Activated CD4-positive, alpha-beta T cell treated with anti-CD3 and anti-CD28 coated beads for 36 hours (primary cell): Measurements from ENCODE around the gene FPGT. TPM values are rescaled to one million over a fixed set of nuclear protein-coding genes. Genes with fewer than 3 reads are reported as not detected.
"Not testable (repeated sequence)": the region's sequence is repeated elsewhere in the genome, so short reads cannot be mapped to it uniquely, and the experiment has no call there.

ENCODE experiments used
- ATAC-seq: fragments of 200-7000 bp; cut with Tn5 transposase; one replicate; pipeline ENCODE4 v1.10.0; 2021; ENCODE audit warnings: mild to moderate bottlenecking, moderate library complexity
- CTCF ChIA-PET: fragments of 350-600 bp; sonication (Branson Sonifier 250); formaldehyde crosslinking; loops from one replicate; lab custom pipeline; 2021; ENCODE audit warnings: antibody characterized with exemption; lab: Charles Lee
- POLR2A ChIA-PET: fragments of 350-600 bp; sonication (Branson Sonifier 250); formaldehyde crosslinking; loops from one replicate; lab custom pipeline; 2021; ENCODE audit warnings: antibody characterized with exemption, inconsistent platforms; lab: Charles Lee
- DNase-seq: peaks from one replicate; pipeline ENCODE4 v3.0.0-alpha.2; 2020
- H3K27ac Mint-ChIP-seq: one replicate; pipeline ENCODE4 v1.8.0; 2021; ENCODE audit warnings: mixed read lengths
- H3K27me3 Mint-ChIP-seq: one replicate; pipeline ENCODE4 v1.8.0; 2021; ENCODE audit warnings: mixed read lengths
- H3K36me3 Mint-ChIP-seq: one replicate; pipeline ENCODE4 v1.8.0; 2021; ENCODE audit warnings: low read depth, mixed read lengths
- H3K4me1 Mint-ChIP-seq: one replicate; pipeline ENCODE4 v1.8.0; 2021; ENCODE audit warnings: mixed read lengths
- H3K4me3 Mint-ChIP-seq: one replicate; pipeline ENCODE4 v1.8.0; 2021; ENCODE audit warnings: mild to moderate bottlenecking, moderate library complexity, mixed read lengths
- H3K9me3 Mint-ChIP-seq: one replicate; pipeline ENCODE4 v1.8.0; 2021; ENCODE audit warnings: low read depth, mixed read lengths
- intact Hi-C, 2 experiments: fragments of 100-400 bp; cut with DNase I in 1 of 2; cut with micrococcal nuclease in 1 of 2; formaldehyde crosslinking; loops; one replicate each; pipeline versions ENCODE4 v1.14.2 to v1.15.1; 2022 to 2024; cut with DNase I, micrococcal nuclease
- total RNA-seq, 2 experiments: library from RNA; stranded (reverse); gene quantifications; one replicate each; pipeline ENCODE4 v1.2.3, GENCODE V29; 2021

The FPGT gene
- total RNA-seq, 2 experiments from 2014 or later = 12.5 to 13.9 TPM

DNA sequence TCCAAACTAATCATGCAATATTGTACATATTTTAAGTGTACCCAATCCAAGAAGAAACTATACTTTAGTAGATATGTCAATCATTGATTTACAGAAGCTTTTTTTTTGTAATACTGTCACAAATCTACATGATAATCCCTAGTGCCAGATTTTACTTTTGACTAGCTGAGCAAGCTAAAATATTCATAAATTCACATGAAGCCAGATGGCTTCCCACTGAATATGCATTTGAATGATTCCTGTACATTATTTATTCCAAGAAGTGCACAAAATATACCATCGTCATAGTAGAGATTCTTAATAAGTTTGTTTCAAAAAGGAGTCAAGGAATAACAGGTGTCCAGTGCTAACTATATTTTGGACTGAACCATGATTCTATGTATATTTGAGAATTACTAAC is 17.2 kb downstream of the FPGT start:
- H3K27ac Mint-ChIP-seq = no peak overlapping the region
- H3K4me3 Mint-ChIP-seq = no peak overlapping the region
- peaks cover 5% of the 10 kb centered on the region for H3K36me3 Mint-ChIP-seq
- ChIA-PET CTCF (no interaction called here), POLR2A (no interaction called here)
- DNase-seq (no peak), ATAC-seq (no peak)
- intact Hi-C loops = no loop called here
- H3K27me3 Mint-ChIP-seq = no peaks in the 10 kb centered on the region
- H3K9me3 Mint-ChIP-seq = no peaks in the 10 kb centered on the region
- H3K4me1 Mint-ChIP-seq = no peaks in the 10 kb centered on the region

DNA sequence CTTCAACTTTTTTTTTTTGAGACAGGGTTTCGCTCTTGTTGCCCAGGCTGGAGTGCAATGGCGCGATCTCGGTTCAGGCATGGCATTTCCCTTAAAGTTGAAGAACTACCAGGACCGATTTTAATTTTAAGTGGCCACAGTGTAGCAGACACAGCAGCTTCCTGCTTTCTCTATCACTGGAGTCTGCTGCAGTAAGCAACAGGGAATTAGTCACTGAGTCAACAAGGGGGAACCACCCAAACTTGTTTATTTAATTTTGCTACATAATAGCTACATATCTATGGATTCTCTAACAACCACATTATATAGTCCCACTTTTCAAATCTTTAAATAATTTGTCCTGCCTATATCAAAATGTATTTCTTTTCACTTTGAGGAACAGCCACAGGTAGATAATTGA is 24.7 kb downstream of the FPGT start:
- POLR2A ChIA-PET = no interaction called here
- Mint-ChIP-seq H3K36me3 (peaks cover 4% of the 10 kb centered on the region), H3K27ac (no peak overlapping the region), H3K27me3 (no peaks in the 10 kb centered on the region), H3K4me1 (no peaks in the 10 kb centered on the region), H3K9me3 (peaks cover 33% of the 10 kb centered on the region), H3K4me3 (no peak overlapping the region)
- no peak for ATAC-seq
- CTCF ChIA-PET = interaction anchor here (0.6 kb wide), 1 partner anchor 109 kb away, joined by 3 read pairs; no protein-coding TSS in a partner anchor
- DNase-seq = no peak
- intact Hi-C loops = no loop called here

DNA sequence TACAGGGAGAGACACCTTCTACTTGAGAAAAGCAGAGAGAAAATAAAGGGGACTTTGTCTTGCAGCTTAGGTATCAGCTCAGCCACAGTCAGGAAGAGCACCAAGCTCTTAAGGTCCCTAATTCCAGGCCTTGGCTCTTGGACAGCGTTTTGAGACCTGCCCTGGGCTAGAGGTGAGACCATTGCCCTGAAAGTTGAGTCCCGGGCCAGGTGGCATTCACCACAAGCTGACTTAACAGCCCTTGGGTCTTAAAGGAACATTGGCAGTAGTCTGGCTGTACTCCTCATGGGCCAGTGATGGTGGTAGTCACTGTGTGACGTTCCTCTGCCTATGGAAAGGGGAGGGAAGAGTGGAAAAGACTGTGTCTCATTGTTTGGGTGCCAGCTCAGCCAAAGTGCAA is 25.4 kb downstream of the FPGT start:
- ATAC-seq (no peak), DNase-seq (no peak)
- H3K27ac Mint-ChIP-seq = no peak overlapping the region
- H3K27me3 Mint-ChIP-seq = no peaks in the 10 kb centered on the region
- intact Hi-C loops = no loop called here
- ChIA-PET POLR2A (no interaction called here), CTCF (no interaction called here)
- no peak overlapping the region for H3K4me3 Mint-ChIP-seq
- H3K4me1 Mint-ChIP-seq = no peaks in the 10 kb centered on the region
- H3K9me3 Mint-ChIP-seq = peaks cover 33% of the 10 kb centered on the region
- H3K36me3 Mint-ChIP-seq = peaks cover 4% of the 10 kb centered on the region

DNA sequence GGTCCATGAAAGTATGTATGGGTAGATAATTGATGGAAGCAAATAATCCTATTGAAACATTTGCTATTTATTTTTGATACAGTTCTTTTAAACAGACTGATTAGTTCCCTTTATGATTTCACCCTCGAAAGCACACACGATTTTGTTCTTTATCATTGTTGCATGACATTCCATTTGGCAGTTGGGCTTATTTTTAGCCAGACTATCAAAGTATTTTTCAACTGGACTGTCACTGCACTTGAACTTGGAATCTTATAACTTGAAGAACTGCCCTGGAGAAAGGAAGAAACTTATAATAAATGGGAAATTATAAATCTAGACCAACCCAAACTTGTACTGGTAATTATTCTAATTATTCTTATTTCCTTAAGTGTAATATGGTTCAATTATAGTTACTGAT is 37.1 kb downstream of the FPGT start, which contains the start of gene TNNI3K:
TNNI3K (plus strand) TSS at position 235 of the 400 bp plus-strand sequence; CDS start at position 300, 65 bp downstream.
- CTCF ChIA-PET = no interaction called here
- intact Hi-C loops = no loop called here

DNA sequence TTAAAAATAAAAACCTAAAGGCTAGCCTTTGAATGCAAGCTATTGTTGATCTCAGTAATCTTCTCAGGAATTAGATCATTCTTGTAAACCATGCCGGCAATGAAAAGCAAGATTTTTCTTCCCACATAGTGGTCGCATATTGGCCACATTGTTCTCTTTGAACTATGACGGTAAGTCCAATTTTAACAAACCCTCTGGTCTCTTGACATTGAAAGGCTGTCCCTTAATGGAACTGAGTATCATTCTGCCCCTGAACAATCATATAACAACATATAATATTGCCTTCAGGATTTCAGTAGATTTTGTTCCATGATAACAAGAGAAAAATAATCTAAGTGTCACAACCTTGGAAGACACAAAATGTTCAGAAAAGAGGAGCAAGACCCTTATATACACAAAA is 38.4 kb downstream of the FPGT start:
- Mint-ChIP-seq H3K9me3 (peaks cover 5% of the 10 kb centered on the region), H3K27ac (no peak overlapping the region), H3K36me3 (no peaks in the 10 kb centered on the region), H3K4me1 (no peaks in the 10 kb centered on the region), H3K4me3 (no peak overlapping the region), H3K27me3 (no peaks in the 10 kb centered on the region)
- ATAC-seq = no peak
- CTCF ChIA-PET = interaction anchor here (0.6 to 1.9 kb wide), 2 partner anchors 11 to 60 kb away, joined by 3 to 4 read pairs; no protein-coding TSS in a partner anchor
- DNase-seq = no peak
- POLR2A ChIA-PET = no interaction called here
- intact Hi-C loops = no loop called here

More for the DNA sequence above, 37.1 kb downstream of the FPGT start, which contains the start of gene TNNI3K:
- Mint-ChIP-seq H3K9me3 (peaks cover 5% of the 10 kb centered on the region), H3K4me3 (no peak within 1 kb of the TSS), H3K27me3 (no peaks in the 10 kb centered on the region), H3K27ac (no peak within 1 kb of the TSS), H3K36me3 (no peaks in the 10 kb centered on the region), H3K4me1 (no peaks in the 10 kb centered on the region)
- POLR2A ChIA-PET = no interaction called here
- no peak for DNase-seq
- ATAC-seq = no peak

DNA sequence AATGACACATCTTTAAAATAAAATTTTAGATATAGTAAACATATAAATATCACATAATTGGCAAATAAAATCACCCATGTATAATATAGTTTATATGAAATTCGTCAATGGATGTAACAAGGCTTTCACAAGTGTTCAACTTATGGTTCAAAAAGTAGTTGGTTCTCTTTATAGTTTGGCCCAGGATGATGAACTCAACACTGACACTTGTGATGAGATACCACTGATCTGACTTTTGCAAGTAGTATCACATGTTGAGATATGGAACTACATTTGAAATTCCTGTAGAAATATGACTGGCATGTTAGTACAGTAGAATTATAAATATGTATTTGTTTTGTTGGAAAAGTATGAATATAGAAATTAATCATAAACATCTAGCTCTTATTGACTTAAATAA is 39.0 kb downstream of the FPGT start:
- Mint-ChIP-seq H3K4me1 (no peaks in the 10 kb centered on the region), H3K9me3 (peaks cover 5% of the 10 kb centered on the region), H3K27ac (no peak overlapping the region), H3K4me3 (no peak overlapping the region), H3K27me3 (no peaks in the 10 kb centered on the region), H3K36me3 (no peaks in the 10 kb centered on the region)
- intact Hi-C loops = no loop called here
- ChIA-PET CTCF (interaction anchor here (1.7 to 1.9 kb wide), 2 partner anchors 9 to 11 kb away, joined by 3 to 4 read pairs; no protein-coding TSS in a partner anchor), POLR2A (no interaction called here)
- DNase-seq = no peak
- no peak for ATAC-seq

DNA sequence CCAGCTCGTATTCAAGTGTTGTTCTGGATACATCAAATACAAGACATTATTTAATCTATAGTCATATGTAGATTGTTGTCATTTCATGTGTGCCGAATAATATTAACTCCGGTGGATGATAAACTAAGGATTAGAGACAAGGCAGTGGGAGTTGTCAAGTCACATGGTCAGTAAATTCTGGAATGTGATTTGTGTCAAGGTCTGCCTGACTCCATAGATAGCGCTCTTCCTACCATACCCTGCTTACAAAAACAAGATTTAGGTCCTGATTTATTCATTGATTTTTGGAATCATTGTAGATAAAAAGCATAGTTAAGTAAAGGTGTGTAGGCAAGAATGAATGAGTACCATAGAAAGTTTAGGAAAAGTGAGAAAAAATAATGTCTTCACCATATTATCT is 39.7 kb downstream of the FPGT start:
- CTCF ChIA-PET = interaction anchor here (1.0 to 1.9 kb wide), 3 partner anchors 8 to 12 kb away, joined by 3 to 4 read pairs (median 3); no protein-coding TSS in a partner anchor
- DNase-seq = no peak
- intact Hi-C loops = no loop called here
- H3K36me3 Mint-ChIP-seq = no peaks in the 10 kb centered on the region
- no peak overlapping the region for H3K27ac Mint-ChIP-seq
- POLR2A ChIA-PET = no interaction called here
- H3K9me3 Mint-ChIP-seq = peaks cover 2% of the 10 kb centered on the region
- ATAC-seq = no peak
- H3K4me1 Mint-ChIP-seq = no peaks in the 10 kb centered on the region
- H3K27me3 Mint-ChIP-seq = no peaks in the 10 kb centered on the region
- no peak overlapping the region for H3K4me3 Mint-ChIP-seq

DNA sequence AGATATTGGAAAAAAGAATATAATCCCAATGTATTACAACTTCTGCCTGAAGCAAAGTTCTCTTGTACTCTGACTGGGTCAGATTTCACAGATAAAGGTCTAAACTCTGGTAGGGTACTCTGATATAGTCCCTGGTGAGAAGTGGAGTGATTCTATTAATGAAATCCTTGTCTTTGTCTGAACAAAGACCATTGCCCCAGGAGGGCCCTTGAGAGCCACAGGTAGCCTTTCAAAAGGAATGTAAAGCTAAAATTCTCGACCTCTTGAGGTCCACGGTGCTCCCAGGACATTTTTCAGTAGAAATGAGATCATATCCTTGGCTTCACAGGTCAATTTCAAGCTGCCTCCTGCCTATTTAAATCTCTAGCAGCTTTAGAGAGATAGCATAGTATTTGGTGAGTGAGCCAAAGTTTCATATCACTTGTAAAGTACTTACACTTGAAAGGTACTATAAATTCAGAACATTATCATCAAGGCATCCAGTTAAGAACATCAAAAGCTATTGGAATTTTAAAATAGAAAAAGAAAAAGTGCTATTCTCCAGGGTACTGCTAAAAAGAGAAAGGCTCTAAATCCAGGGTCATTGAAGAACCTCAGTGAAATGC is 47.2 kb downstream of the FPGT start:
- Mint-ChIP-seq H3K27ac (no peak overlapping the region), H3K36me3 (no peaks in the 10 kb centered on the region), H3K4me1 (no peaks in the 10 kb centered on the region), H3K9me3 (peaks cover 2% of the 10 kb centered on the region), H3K4me3 (no peak overlapping the region), H3K27me3 (no peaks in the 10 kb centered on the region)
- DNase-seq (no peak), ATAC-seq (no peak)
- ChIA-PET POLR2A (no interaction called here), CTCF (interaction anchor here (1.2 to 1.5 kb wide), 2 partner anchors 7 to 14 kb away, joined by 3 read pairs; no protein-coding TSS in a partner anchor)
- intact Hi-C loops = no loop called here

DNA sequence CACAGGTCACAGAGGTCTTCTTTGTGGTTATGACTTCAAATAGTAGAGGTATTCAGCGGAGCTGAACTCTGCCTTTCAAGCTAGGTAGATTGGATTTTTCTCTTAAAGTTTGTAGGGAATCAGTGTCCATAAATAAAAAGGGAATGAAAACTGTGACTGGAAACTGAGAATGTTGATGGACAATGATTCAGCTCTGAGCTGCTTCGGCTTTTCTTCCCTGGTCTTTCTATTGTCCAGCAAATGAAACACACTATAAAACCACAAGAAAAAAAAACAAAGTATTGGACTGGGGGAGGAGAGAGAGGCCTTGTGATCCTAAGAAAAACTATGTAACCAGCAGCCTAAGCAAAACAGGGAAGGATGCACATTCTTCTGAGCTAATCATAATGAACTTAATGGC is 48.3 kb downstream of the FPGT start:
- H3K27me3 Mint-ChIP-seq = no peaks in the 10 kb centered on the region
- POLR2A ChIA-PET = no interaction called here
- no peaks in the 10 kb centered on the region for H3K36me3 Mint-ChIP-seq
- H3K9me3 Mint-ChIP-seq = no peaks in the 10 kb centered on the region
- DNase-seq = no peak
- H3K4me1 Mint-ChIP-seq = no peaks in the 10 kb centered on the region
- no peak for ATAC-seq
- no peak overlapping the region for H3K4me3 Mint-ChIP-seq
- intact Hi-C loops = no loop called here
- CTCF ChIA-PET = interaction anchor here (1.2 to 1.5 kb wide), 2 partner anchors 8 to 13 kb away, joined by 3 read pairs; no protein-coding TSS in a partner anchor
- no peak overlapping the region for H3K27ac Mint-ChIP-seq

DNA sequence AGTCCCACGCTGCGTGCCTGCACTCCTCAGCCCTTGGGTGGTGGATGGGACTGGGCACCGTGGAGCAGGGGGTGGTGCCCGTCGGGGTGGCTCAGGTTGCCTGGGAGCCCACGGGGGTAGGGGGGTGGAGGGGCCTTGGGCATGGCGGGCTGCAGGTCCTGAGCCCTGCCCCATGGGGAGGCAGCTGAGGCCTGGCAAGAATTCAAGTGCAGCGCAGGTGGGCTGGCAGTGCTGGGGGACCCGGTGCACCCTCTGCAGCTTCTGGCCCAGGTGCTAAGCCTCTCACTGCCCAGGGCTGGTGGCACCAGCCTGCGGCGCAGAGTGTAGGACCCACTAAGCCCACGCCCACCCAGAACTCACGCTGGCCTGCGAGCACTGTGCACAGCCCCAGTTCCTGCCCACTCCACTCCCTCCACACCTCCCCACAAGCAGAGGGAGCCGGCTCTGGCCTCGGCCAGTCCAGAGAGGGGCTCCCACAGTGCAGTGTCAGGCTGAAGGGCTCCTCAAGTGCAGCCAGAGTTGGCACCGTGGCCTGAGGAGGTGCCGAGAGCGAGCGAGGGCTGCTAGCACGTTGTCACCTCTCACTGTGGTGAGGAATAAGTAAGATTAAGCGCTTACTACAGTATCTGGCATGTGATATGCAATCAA is 50.0 kb downstream of the FPGT start:
- no peaks in the 10 kb centered on the region for H3K9me3 Mint-ChIP-seq
- H3K4me3 Mint-ChIP-seq = no peak overlapping the region
- CTCF ChIA-PET = no interaction called here
- H3K36me3 Mint-ChIP-seq = no peaks in the 10 kb centered on the region
- H3K27ac Mint-ChIP-seq = no peak overlapping the region
- no peak for ATAC-seq
- POLR2A ChIA-PET = no interaction called here
- intact Hi-C loops = no loop called here
- DNase-seq = no peak
- H3K4me1 Mint-ChIP-seq = no peaks in the 10 kb centered on the region
- H3K27me3 Mint-ChIP-seq = no peaks in the 10 kb centered on the region

DNA sequence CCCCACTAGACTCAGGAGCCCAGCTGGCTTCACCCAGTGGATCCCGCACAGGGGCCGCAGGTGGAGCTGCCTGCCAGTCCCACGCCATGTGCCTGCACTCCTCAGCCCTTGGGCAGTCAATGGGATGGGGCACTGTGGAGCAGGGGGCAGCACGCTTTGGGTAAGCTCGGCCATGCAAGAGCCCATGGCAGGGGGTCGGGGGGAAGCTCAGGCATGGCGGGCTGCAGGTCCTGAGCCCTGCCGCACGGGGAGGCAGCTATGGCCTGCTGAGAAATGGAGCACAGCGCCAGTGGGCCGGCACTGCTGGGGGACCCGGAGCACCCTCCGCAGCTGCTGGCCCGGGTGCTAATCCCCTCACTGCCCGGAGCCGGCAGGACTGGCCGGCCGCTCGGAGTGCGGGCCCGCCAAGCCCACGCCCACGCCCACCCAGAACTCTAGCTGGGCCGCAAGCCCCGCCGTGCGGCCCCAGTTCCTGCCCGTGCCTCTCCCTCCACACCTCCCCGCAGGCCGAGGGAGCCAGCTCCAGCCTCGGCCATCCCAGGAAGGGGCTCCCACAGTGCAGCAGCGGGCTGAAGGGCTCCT is 55.3 kb downstream of the FPGT start:
- CTCF ChIA-PET = interaction anchor here (0.6 kb wide), 1 partner anchor 119 kb away, joined by 3 read pairs; no protein-coding TSS in a partner anchor
- H3K36me3 Mint-ChIP-seq, intact Hi-C loops: not testable (repeated sequence)

More for the DNA sequence above, 55.3 kb downstream of the FPGT start:
- H3K27ac Mint-ChIP-seq, ATAC-seq, H3K9me3 Mint-ChIP-seq, H3K4me1 Mint-ChIP-seq, H3K4me3 Mint-ChIP-seq, POLR2A ChIA-PET, H3K27me3 Mint-ChIP-seq, DNase-seq: not testable (repeated sequence)
